Vagina (tissue), 2 donors: ENCODE results near the gene PAPSS2. TPM values are rescaled to one million over a fixed set of nuclear protein-coding genes. Genes with fewer than 3 reads are reported as not detected.

Source experiments
- DNase-seq, 2 donors: peaks; one replicate each; pipeline ENCODE4 v3.0.0-alpha.2; 2017; ENCODE audit errors: extremely low spot score in 2 of 2
- H3K27ac ChIP-seq: fragments of 200-600 bp; sonication (generic); one replicate; pipeline ENCODE4 v1.5.1; 2019
- H3K27me3 ChIP-seq: fragments of 200-600 bp; sonication (generic); one replicate; pipeline ENCODE4 v1.5.1; 2019
- H3K36me3 ChIP-seq, 2 donors: fragments of 200-600 bp; sonication (generic); one replicate each; pipeline ENCODE4 v1.5.1; 2017 to 2019
- H3K4me1 ChIP-seq: fragments of 200-600 bp; sonication (generic); one replicate; pipeline ENCODE4 v1.5.1; 2019
- H3K4me3 ChIP-seq, 2 donors: fragments of 200-600 bp; sonication (generic); 1 replicate in 1 of 2; 2 replicates in 1 of 2; pipeline ENCODE4 v1.5.1; 2016 to 2019
- H3K9me3 ChIP-seq: fragments of 200-600 bp; sonication (generic); one replicate; pipeline ENCODE4 v1.5.1; 2019
- POLR2A ChIP-seq, 2 donors: fragments of 450-650 bp; IDR thresholded peaks; one replicate each; pipeline ENCODE4 v1.6.1; 2017; ENCODE audit warnings: antibody characterized with exemption in 2 of 2, mild to moderate bottlenecking in 2 of 2, moderate library complexity in 2 of 2
- POLR2AphosphoS5 ChIP-seq, 2 donors: sonication (generic); formaldehyde crosslinking; IDR thresholded peaks; one replicate each; pipeline ENCODE4 v1.9.0; 2017; ENCODE audit warnings: antibody characterized with exemption in 2 of 2, mild to moderate bottlenecking in 2 of 2, low read depth in 1 of 2; ENCODE audit not compliant: insufficient read depth in 1 of 2
- intact Hi-C: fragments of 100-400 bp; cut with DNase I; formaldehyde crosslinking; loops from one replicate; pipeline ENCODE4 v1.15.1; 2023
- total RNA-seq: library from RNA; depleted of rRNA; stranded (reverse); fragments of >200 nt; gene quantifications from one replicate; pipeline ENCODE4 v1.2.3, GENCODE V29; 2016
- TF ChIP-seq, protein P1 (sequence below), 3 experiments: fragments of 450-650 bp in 2 of 3; fragments of 200-600 bp in 1 of 3; sonication (generic) in 1 of 3; IDR thresholded peaks; one replicate each; pipeline ENCODE4 v1.5.1; 2017 to 2019; ENCODE audit warnings: antibody characterized with exemption in 3 of 3, mild to moderate bottlenecking in 2 of 3, moderate library complexity in 2 of 3

PAPSS2 gene
- total RNA-seq, 1 donor from 2014 or later: 12.3 TPM

DNA sequence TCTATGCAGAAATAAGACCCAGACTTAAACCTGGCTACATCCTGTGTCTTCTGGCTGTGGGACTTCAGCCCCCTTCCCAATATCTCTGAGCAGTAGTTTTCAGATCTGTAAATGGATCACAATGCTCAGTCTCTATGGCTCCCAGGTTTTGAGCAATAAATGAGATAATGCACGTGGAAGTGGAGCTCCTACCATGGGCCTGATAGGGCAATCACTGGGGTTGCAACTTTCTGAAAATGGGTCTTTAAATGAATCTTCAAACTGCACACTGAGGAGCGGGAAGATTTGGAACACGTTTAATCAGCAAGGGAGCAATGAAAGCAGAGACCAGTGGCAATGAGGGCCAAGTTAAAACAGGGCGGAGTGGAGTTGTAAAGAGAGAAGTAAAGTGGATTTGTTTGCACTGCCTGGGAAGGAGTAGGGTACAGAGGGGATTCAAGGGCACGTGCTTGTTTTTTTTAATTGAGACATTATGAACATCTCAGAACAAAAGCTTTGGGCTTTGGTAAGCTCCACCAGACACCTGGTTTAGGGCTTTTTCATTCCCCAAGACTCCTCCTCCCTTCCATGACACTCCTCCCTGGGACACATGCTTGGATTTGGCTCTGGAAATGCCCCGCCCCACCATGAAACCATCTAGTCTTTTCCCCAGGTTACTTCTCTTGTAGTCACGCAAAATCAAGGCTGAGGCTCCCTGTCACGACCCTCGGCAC lies 42.7 kb downstream of the PAPSS2 start:
- Histone ChIP-seq H3K4me3 (no peak overlapping the region), H3K4me1 (peaks cover 6% of the 10 kb centered on the region), H3K27me3 (no peaks in the 10 kb centered on the region), H3K9me3 (no peaks in the 10 kb centered on the region), H3K27ac (peak overlapping the region; percentile 50), H3K36me3 (no peaks in the 10 kb centered on the region)
- intact Hi-C loops: no loop called here
- no peak for DNase-seq
- TF ChIP-seq POLR2AphosphoS5 (IDR thresholded peaks at IDR 0.05; ENCODE audit: insufficient read depth in 1 of 2, low read depth in 1 of 2): no peak
- TF ChIP-seq POLR2A (IDR thresholded peaks at IDR 0.05): no peak
- TF ChIP-seq, protein P1, sequence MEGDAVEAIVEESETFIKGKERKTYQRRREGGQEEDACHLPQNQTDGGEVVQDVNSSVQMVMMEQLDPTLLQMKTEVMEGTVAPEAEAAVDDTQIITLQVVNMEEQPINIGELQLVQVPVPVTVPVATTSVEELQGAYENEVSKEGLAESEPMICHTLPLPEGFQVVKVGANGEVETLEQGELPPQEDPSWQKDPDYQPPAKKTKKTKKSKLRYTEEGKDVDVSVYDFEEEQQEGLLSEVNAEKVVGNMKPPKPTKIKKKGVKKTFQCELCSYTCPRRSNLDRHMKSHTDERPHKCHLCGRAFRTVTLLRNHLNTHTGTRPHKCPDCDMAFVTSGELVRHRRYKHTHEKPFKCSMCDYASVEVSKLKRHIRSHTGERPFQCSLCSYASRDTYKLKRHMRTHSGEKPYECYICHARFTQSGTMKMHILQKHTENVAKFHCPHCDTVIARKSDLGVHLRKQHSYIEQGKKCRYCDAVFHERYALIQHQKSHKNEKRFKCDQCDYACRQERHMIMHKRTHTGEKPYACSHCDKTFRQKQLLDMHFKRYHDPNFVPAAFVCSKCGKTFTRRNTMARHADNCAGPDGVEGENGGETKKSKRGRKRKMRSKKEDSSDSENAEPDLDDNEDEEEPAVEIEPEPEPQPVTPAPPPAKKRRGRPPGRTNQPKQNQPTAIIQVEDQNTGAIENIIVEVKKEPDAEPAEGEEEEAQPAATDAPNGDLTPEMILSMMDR (IDR thresholded peaks at IDR 0.05): no peak

DNA sequence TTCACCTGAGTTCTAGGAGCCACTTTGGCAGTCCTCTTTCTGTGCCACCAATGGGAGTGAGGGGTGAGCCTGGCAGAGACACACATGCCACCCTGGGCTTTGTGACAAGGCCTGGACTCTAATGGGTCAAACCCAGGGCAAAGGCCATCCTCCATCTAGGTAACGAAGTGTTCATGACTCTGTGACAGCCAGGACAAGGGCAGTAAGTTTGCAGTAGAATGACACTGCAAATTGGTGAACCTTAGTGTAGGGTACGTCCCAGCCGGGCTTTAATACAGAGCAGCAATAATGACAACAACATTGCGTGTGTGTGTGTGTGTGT lies 43.3 kb downstream of the PAPSS2 start:
- Histone ChIP-seq H3K36me3 (no peaks in the 10 kb centered on the region), H3K4me3 (no peak overlapping the region), H3K4me1 (peaks cover 6% of the 10 kb centered on the region), H3K27ac (peak overlapping the region; percentile 50), H3K9me3 (no peaks in the 10 kb centered on the region), H3K27me3 (no peaks in the 10 kb centered on the region)
- TF ChIP-seq POLR2AphosphoS5 (IDR thresholded peaks at IDR 0.05; ENCODE audit: insufficient read depth in 1 of 2, low read depth in 1 of 2): no peak
- TF ChIP-seq, protein P1 (IDR thresholded peaks at IDR 0.05): no peak
- no peak for TF ChIP-seq POLR2A (IDR thresholded peaks at IDR 0.05)
- DNase-seq: no peak
- intact Hi-C loops: no loop called here

DNA sequence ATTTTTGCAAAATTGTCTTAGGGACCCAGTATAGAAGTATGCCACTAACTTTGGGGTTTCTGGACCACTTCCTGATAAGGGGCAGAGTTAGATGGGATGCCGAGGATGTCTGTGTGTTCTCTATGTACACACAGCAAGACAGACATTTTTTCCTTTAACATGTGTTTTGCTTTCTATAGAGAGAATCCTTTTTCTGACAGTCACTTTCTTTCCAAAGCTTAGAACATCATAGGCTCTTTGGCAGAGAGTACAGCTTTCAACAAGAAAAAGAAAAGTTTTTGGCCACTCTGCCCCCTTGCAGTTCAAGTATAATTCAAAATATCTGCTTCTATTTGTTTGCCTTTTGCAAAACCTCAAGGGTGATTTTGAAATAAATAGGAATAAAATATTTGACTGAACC lies 44.1 kb downstream of the PAPSS2 start:
- TF ChIP-seq POLR2A (IDR thresholded peaks at IDR 0.05) (no peak), POLR2AphosphoS5 (IDR thresholded peaks at IDR 0.05; ENCODE audit: insufficient read depth in 1 of 2, low read depth in 1 of 2) (no peak)
- TF ChIP-seq, protein P1 (IDR thresholded peaks at IDR 0.05): no peak
- Histone ChIP-seq H3K4me1 (peaks cover 6% of the 10 kb centered on the region), H3K4me3 (no peak overlapping the region), H3K36me3 (no peaks in the 10 kb centered on the region), H3K27me3 (no peaks in the 10 kb centered on the region), H3K9me3 (no peaks in the 10 kb centered on the region), H3K27ac (peak overlapping the region; percentile 50)
- no peak for DNase-seq
- intact Hi-C loops: no loop called here

DNA sequence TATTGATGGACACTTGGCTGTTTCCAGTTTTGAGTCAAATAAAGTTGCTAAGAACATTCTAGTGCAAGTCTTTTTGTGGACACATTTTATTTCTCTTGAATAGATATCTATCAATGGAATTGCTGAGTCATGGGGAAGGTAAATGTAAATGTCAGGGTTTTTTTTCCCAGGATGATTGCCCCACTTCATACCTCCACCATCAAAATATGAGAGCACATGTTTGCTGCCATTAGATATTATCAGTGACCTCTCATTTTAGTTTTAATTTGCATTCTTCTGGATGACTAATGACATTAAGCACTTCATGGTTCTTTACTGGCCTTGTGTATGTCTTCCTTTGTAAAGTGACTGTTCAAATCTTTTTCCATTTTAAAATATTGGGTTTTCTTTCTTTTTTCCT lies 45.7 kb downstream of the PAPSS2 start:
- Histone ChIP-seq H3K27ac (no peak overlapping the region), H3K36me3 (no peaks in the 10 kb centered on the region), H3K4me3 (no peak overlapping the region), H3K4me1 (peaks cover 6% of the 10 kb centered on the region), H3K9me3 (no peaks in the 10 kb centered on the region), H3K27me3 (no peaks in the 10 kb centered on the region)
- no peak for DNase-seq
- TF ChIP-seq POLR2AphosphoS5 (IDR thresholded peaks at IDR 0.05; ENCODE audit: insufficient read depth in 1 of 2, low read depth in 1 of 2): no peak
- TF ChIP-seq, protein P1 (IDR thresholded peaks at IDR 0.05): no peak
- TF ChIP-seq POLR2A (IDR thresholded peaks at IDR 0.05): no peak
- intact Hi-C loops: no loop called here

DNA sequence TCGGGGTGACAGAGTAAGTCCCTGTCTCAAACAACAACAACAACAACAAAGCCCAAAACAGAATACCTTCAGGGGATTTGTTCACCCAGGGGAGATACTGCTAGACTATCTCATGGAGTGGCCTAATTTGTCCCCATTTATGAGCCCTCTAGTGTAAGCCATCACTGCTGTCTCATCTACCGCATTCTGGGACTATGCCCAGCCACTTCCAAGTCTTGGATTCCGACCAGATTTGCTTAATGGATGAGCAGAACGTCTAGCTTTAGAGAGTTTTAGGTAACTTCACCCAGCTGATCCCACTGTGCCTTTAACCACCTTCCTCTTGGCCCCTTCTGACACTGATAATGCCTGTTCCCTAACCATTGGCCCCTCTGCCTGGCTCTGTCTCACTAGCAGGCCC lies 47.1 kb downstream of the PAPSS2 start:
- Histone ChIP-seq H3K4me3 (no peak overlapping the region), H3K4me1 (peaks cover 2% of the 10 kb centered on the region), H3K27me3 (no peaks in the 10 kb centered on the region), H3K27ac (no peak overlapping the region), H3K36me3 (no peaks in the 10 kb centered on the region), H3K9me3 (no peaks in the 10 kb centered on the region)
- DNase-seq: no peak
- TF ChIP-seq POLR2A (IDR thresholded peaks at IDR 0.05) (no peak), POLR2AphosphoS5 (IDR thresholded peaks at IDR 0.05; ENCODE audit: insufficient read depth in 1 of 2, low read depth in 1 of 2) (no peak)
- TF ChIP-seq, protein P1 (IDR thresholded peaks at IDR 0.05): no peak
- intact Hi-C loops: no loop called here
